NCI-H2196 treated with DMSO at 0.1 percent for 48 hours (cell line): ENCODE measurements around the gene LDHB.
"Not testable (repeated sequence)": the region's sequence is repeated elsewhere in the genome, so short reads cannot be mapped to it uniquely, and the experiment has no call there.

Source experiments
- DNase-seq: peaks from one replicate; lab custom pipeline; 2025; ENCODE audit not compliant: unreplicated experiment; lab: John Stamatoyannopoulos, UW

LDHB gene

DNA sequence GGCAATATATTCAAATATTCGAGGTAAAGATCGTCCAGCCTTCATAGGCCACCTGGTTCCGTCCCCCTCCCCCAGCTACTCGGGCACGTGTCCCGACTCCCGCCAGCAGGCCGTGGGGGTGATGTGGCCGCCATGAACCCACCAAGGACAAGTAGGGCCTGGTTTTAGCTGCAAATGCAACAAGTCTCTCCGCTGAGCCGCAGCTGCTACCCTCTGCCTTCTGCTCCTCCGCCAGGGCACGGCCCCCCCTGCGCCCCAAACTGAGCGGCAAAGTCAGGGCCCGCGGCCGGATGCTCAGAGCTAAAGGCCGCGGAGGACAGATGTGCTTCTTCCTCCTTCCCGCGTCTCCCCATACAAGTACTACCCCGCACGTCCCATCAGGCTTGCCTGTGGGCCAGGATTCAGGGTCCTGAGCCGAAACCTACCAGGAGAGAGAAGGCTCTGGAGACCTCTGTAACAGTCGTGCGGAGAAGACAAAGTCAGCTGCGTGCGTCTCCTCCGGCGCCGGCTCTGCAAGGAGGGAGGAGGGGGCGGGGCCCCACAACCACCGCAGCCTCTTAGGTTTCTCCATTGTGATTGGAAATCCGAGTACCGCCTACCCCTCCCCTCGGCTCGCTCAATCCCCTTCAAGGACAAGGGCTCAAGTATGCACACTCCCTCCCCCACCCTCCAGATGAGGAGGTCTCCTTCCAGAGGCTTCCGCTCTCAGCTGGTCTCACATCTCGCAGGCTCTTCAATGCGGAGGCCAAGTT, at the start of gene LDHB:
LDHB (minus strand) TSS at position 517 of the 752 bp plus-strand sequence. CDS start 3,171 bp downstream, outside the sequence.
- DNase-seq: peak; percentile 98

GRCh38 chr12:21704847-21705246, 47.2 kb upstream of the LDHB start:
- DNase-seq: no peak

- DNase-seq: no peak
Measured at GRCh38 chr12:21699851-21700250, 42.2 kb upstream of the LDHB start.

- DNase-seq: no peak
Measured at GRCh38 chr12:21697904-21698630, 40.4 kb upstream of the LDHB start.

DNA sequence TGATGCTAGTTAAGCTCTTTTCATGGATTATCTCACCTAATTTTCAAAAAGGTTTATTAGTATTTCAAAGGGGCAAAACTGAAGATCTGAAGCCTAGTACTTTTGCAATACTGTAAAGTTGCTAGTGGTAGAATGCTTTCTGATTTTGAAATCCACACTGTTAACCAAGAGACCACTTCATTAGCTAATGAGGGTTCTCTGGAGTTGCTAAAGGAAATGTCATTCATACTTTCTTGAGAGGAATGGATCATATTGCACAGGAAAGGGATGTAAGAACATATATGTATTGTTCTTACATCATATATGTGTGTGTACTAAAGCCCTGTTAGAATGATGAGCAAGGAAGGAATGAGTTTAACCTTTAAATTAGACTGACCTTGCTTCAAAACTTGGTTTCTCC, 39.0 kb upstream of the LDHB start:
- no peak for DNase-seq

GRCh38 chr12:21695986-21696385, 38.3 kb upstream of the LDHB start:
- no peak for DNase-seq

DNA sequence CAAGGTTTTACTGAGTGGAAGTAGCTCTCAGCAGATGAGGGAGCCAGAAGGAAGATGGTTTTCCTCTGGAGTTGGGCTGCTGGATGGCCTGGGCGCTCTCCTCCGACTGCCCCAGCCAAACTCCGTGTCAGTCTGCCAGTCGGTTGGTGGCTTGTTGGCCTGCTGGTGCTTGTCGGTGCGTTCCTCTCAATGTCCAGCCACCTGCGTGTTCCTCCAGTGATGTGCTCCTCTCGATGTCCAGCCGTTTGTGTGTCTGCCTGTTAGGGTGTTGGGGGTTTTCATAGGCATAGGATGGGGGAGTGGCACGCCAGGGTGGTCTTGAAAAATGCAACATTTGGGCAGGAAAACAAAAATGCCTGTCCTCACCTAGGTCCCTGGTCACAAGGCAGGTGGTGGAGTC, 37.0 kb upstream of the LDHB start:
- no peak for DNase-seq

DNA sequence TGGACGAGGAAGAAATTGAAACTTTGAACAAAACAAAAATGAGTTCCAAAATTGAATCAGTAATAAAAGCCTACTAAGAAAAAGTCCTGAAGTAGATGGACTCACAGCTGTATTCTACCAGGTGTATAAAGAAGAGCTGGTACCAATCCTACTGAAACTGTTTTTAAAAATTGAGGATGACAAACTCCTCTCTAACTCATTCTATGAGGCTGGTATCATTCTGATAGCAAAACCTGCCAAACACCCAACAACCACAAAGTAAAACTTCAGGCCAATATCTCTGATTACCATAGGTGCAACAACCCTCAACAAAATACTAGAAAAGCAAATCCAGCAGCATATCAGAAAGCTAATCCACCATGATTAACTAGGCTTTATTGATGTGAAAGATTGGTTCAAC, 33.9 kb upstream of the LDHB start:
- no peak for DNase-seq

DNA sequence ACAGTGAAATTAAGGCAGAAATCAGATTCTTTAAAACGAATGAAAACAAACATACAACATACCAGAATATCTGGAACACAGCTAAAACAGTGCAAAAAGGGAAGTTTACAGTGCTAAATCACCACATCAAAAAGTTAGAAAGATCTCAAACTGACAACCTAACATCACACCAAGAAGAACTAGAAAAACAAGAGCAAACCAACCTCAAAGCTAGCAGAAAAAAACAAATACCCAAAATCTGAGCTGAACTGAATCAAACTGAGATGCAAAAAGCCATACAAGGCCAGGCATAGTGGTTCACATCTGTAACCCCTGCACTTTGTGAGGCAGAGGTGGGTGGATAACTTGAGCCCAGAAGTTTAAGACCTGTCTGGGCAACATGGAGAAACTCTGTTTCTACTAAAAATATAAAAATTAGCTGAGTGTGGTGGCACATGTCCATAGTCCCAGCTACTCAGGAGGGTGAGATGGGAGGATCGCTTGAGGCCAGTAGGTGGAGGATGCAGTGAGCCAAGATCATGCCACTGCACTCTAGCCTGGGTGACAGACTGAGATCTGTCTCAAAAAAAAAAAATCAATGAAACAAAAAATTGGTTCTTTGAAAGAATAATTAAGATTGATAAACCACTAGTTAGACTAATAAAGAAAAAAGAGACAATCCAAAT, 33.2 kb upstream of the LDHB start:
- no peak for DNase-seq

DNA sequence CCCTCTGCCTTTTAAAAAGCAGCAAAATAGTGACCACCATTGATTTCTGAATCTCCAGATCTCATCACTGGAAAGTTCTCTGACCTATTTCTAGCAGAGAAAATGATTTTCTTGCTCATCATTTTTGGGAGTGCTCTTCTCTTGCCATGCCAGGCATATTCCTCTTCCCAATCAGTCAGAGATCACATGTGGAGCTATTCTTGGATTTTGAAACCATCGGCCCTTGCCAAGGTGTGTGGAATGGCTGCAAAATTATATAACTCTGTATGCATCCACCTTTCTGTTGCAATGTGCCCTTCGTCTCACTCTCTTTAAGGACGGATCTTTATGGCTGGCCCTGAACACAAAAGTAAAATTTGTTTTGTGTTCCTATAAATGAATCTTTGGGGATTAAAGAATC, 25.5 kb upstream of the LDHB start:
- DNase-seq: no peak

- DNase-seq: no peak
Measured at GRCh38 chr12:21678959-21679358, 21.3 kb upstream of the LDHB start.

GRCh38 chr12:21677622-21678277, 20.1 kb upstream of the LDHB start:
- DNase-seq: no peak

- no peak for DNase-seq
Measured at GRCh38 chr12:21677204-21677603, 19.6 kb upstream of the LDHB start.

- no peak for DNase-seq
Measured at GRCh38 chr12:21676776-21677175, 19.1 kb upstream of the LDHB start.

DNA sequence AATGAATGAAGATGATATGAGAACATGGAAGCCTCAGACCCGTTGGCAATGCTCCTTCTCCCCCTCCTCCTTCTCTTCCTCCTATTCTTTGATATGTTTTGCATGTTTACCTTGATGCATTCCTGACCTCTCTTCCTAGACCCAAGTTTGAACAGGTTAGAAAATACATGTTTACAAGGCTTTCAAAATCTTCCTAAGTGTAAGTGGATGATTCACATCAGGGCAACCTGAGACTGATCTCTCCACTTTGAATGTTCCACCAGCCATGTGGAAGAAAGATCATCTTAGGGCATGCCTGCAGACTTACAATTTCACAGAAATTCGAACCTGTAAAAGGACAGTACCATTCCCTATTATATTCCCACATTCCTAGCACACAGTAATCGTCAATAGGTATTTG, 18.0 kb upstream of the LDHB start:
- DNase-seq: no peak

GRCh38 chr12:21675096-21675495, 17.5 kb upstream of the LDHB start:
- DNase-seq: no peak

GRCh38 chr12:21673830-21674552, 16.3 kb upstream of the LDHB start:
- DNase-seq: not testable (repeated sequence)

DNA sequence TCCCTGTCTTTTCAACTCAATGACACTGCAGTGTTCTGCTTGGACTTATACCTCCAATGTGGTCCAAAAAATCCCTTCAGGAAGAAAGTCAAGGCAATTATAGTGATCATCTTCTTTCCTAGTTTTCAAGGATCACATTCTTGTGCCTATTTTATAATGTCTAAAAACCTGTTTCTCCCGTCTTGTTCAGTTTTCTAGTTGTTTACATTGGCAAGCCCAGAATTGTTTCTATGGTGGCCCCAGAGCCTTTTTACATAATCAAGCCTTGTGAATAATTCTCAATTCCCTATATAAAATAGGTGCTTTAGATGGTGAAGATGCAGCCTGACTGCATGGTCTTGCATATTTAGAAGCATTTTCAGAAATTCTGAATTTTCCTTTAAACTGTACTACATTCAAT, 14.5 kb upstream of the LDHB start:
- no peak for DNase-seq

DNA sequence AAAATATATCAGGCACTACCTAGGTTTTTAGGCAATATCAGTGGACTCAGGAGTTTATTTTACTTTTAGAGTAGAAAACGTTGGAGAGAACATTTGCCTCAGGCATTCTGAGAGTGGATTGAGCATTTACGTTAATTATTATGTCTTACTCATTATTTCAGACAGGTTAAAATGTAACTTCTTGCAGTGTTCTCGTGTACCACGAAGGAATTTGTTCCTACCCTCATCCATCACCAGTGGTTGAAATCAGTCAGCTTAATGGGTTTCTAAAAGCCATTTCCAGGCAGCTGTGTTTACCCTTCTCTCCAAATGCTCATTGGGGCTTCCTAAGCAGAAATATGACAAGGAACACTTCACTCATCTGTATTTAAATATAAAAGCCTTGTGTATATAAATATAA, 9.1 kb upstream of the LDHB start:
- no peak for DNase-seq

DNA sequence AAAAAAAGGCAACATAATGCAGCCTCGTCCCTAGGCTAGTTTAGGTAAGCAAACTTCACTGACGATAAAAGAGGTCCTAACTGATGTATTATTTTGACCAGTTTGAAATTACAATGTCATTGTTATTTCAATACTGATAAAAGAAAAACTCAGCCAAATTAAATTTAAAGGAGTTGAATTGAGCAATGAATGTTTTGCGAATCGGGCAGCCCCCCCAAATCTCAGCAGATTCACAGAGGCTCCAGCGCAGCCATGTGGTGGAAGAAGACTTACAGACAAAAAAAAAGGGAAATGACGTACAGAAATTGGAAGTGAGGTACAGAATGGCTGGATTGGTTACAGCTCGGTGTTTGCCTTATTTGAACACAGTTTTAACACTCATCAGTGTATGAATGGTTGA, 8.2 kb upstream of the LDHB start:
- no peak for DNase-seq
